Neuronal stem cell (in vitro differentiated cells): Measurements from ENCODE around the gene MRPL54.

ENCODE experiments used
- DNase-seq: peaks from one replicate; pipeline ENCODE4 v3.0.0-alpha.2; 2013; ENCODE audit warnings: low spot score
- H2AFZ ChIP-seq: one replicate; pipeline ENCODE4 v1.6.1; 2013; ENCODE audit warnings: mild to moderate bottlenecking, low read length, inconsistent platforms
- H2AK5ac ChIP-seq: 2 replicates; pipeline ENCODE4 v1.6.1; 2013; ENCODE audit warnings: low read depth, mild to moderate bottlenecking, inconsistent platforms, low read length, moderate library complexity, mixed read lengths
- H2BK120ac ChIP-seq: 2 replicates; pipeline ENCODE4 v1.6.1; 2013; ENCODE audit warnings: low read depth, mild to moderate bottlenecking, inconsistent platforms, low read length, moderate library complexity, mixed read lengths
- H2BK12ac ChIP-seq: one replicate; pipeline ENCODE4 v1.6.1; 2013; ENCODE audit warnings: low read length, inconsistent platforms
- H2BK15ac ChIP-seq: 2 replicates; pipeline ENCODE4 v1.6.1; 2013; ENCODE audit warnings: mild to moderate bottlenecking, low read length, inconsistent platforms, mixed read lengths
- H2BK5ac ChIP-seq: one replicate; pipeline ENCODE4 v1.6.1; 2013; ENCODE audit warnings: inconsistent platforms, mild to moderate bottlenecking, low read length, moderate library complexity
- H3K14ac ChIP-seq: one replicate; pipeline ENCODE4 v1.6.1; 2013; ENCODE audit warnings: low read length, inconsistent platforms
- H3K18ac ChIP-seq: 2 replicates; pipeline ENCODE4 v1.6.1; 2013; ENCODE audit warnings: low read length, inconsistent platforms
- H3K23ac ChIP-seq: 2 replicates; pipeline ENCODE4 v1.6.1; 2013; ENCODE audit warnings: low read depth, mild to moderate bottlenecking, mixed read lengths, low read length, inconsistent platforms; ENCODE audit not compliant: poor library complexity
- H3K27ac ChIP-seq: replicated peaks from 3 replicates; pipeline ENCODE4 v1.5.1; 2013; ENCODE audit warnings: low read length, inconsistent platforms
- H3K27me3 ChIP-seq, 3 experiments: 2 replicates each; pipeline ENCODE4 v1.6.1; 2013; ENCODE audit warnings: low read length in 3 of 3, mild to moderate bottlenecking in 2 of 3, inconsistent platforms in 1 of 3, low read depth in 1 of 3, mixed read lengths in 1 of 3, moderate library complexity in 1 of 3; ENCODE audit not compliant: control insufficient read depth in 3 of 3, insufficient read depth in 3 of 3
- H3K36me3 ChIP-seq, 2 donors: replicated peaks in 1 of 2; 2 replicates each; pipeline ENCODE4 v1.6.1; 2013; ENCODE audit warnings: low read length in 2 of 2; ENCODE audit not compliant: control insufficient read depth in 2 of 2, insufficient read depth in 2 of 2
- H3K4ac ChIP-seq: 2 replicates; pipeline ENCODE4 v1.6.1; 2013; ENCODE audit warnings: inconsistent platforms, mild to moderate bottlenecking, low read length, moderate library complexity
- H3K4me1 ChIP-seq, 2 donors: 1 replicate in 1 of 2; 2 replicates in 1 of 2; pipeline ENCODE4 v1.6.1; 2013; ENCODE audit warnings: low read length in 2 of 2, low read depth in 1 of 2; ENCODE audit not compliant: control insufficient read depth in 2 of 2, insufficient read depth in 1 of 2
- H3K4me2 ChIP-seq: one replicate; pipeline ENCODE4 v1.6.1; 2013; ENCODE audit warnings: mild to moderate bottlenecking, low read length, inconsistent platforms; ENCODE audit not compliant: insufficient read depth, poor library complexity, severe bottlenecking
- H3K4me3 ChIP-seq, 2 donors: 2 replicates each; pipeline ENCODE4 v1.5.1; 2013; ENCODE audit warnings: low read length in 2 of 2, mild to moderate bottlenecking in 2 of 2, inconsistent platforms in 1 of 2, moderate library complexity in 1 of 2
- H3K79me1 ChIP-seq: one replicate; pipeline ENCODE4 v1.6.1; 2013; ENCODE audit warnings: low read depth, mild to moderate bottlenecking, inconsistent platforms, low read length, moderate library complexity
- H3K9ac ChIP-seq: one replicate; pipeline ENCODE4 v1.6.1; 2013; ENCODE audit warnings: mild to moderate bottlenecking, low read depth, low read length, inconsistent platforms; ENCODE audit not compliant: poor library complexity
- H3K9me3 ChIP-seq, 2 donors: replicated peaks in 1 of 2; 2 replicates each; pipeline versions ENCODE3 to v1.6.1; 2013; ENCODE audit warnings: low read length in 2 of 2, mild to moderate bottlenecking in 2 of 2, inconsistent platforms in 1 of 2, low read depth in 1 of 2, mixed read lengths in 1 of 2, moderate library complexity in 1 of 2; ENCODE audit not compliant: control insufficient read depth in 2 of 2, insufficient read depth in 1 of 2
- H4K8ac ChIP-seq: one replicate; pipeline ENCODE4 v1.6.1; 2013; ENCODE audit warnings: low read depth, mild to moderate bottlenecking, inconsistent platforms, low read length, moderate library complexity
- H4K91ac ChIP-seq: one replicate; pipeline ENCODE4 v1.6.1; 2013; ENCODE audit warnings: low read length, low read depth, mild to moderate bottlenecking, inconsistent platforms; ENCODE audit not compliant: poor library complexity
- WGBS, 2 donors: extraction: QIAGEN DNeasy Blood & Tissue Kit; methylation state at CpG; one replicate each; pipeline ENCODE4 v1.1.7; 2013; ENCODE audit warnings: missing lambda C conversion rate in 2 of 2, mixed read lengths in 1 of 2; ENCODE audit not compliant: insufficient read length in 2 of 2, insufficient replicate concordance in 1 of 2; ENCODE audit errors: extremely low coverage in 2 of 2; 5-methylcytosine and 5-hydroxymethylcytosine counted together

MRPL54 gene

DNA sequence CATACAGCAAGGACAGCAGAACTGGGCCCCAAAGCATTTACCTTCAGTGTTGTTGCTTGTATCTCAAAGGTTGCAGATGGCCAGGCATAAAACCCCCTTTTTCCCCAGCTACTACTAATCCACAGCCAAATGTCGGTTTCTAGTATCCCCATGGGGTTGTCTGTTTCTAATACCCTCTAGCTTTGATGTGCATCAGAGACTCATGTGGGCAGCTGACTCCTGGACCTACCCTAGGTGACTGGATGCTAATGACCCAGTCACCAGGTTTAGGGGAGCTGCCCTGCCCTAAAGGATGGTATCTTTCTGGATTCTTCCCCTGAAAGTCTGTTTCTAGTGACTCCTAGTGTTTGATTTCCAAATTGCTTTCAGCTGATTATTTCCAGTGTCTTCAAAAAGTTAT, 30.4 kb upstream of the MRPL54 start:
- Histone ChIP-seq H2BK5ac (no peak overlapping the region), H3K4me1 (no peaks in the 10 kb centered on the region), H3K18ac (no peak overlapping the region), H3K27me3 (no peaks in the 10 kb centered on the region), H3K27ac (no peak overlapping the region), H3K9me3 (peaks cover 0 to 4% of the 10 kb centered on the region in 2 donors), H4K8ac (no peak overlapping the region), H2BK120ac (no peak overlapping the region), H3K4ac (no peak overlapping the region), H2AFZ (no peak overlapping the region), H3K14ac (no peak overlapping the region), H3K4me3 (no peak overlapping the region), H2AK5ac (no peak overlapping the region), H3K4me2 (no peak overlapping the region), H3K9ac (no peak overlapping the region), H2BK15ac (no peak overlapping the region), H4K91ac (no peak overlapping the region), H3K23ac (no peak overlapping the region), H3K79me1 (peaks cover 2% of the 10 kb centered on the region), H2BK12ac (no peak overlapping the region), H3K36me3 (no peaks in the 10 kb centered on the region)
- no peak for DNase-seq
- WGBS, 2 donors = no CpG with 5 or more reads among the region's 1 CpG

DNA sequence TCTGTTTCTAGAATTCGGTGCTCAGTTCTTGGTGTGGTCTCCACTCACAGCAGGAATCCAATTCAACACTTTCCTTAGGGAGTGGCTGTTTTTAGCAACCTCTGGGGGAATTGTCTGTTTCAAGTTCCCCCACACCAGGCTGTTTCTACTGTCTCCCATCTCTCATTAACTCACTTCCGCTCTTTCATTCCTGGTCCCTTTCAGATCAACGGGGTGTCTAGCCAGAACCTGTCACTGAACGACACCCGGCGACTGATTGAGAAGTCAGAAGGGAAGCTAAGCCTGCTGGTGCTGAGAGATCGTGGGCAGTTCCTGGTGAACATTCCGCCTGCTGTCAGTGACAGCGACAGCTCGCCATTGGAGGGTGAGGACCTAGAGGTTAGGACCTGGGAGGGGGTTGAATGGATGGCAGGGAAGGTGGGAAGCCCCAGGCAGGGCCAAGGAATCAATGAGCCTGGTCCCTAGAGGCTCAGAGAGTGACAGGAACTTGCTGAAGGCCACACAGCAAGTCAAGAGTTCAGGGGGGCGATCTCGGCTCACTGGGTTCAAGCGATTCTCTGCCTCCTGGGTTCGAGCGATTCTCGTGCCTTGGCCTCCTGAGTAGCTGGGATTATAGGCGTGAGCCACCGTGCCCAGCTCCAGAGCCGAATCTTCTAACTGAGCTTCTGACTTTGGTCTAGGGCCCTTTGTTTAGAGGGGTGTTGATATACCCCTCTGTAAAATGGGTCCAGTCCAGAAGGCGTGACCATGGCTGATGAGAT, 28.8 kb upstream of the MRPL54 start:
- Histone ChIP-seq H3K9me3 (peaks cover 0 to 4% of the 10 kb centered on the region in 2 donors), H4K8ac (no peak overlapping the region), H3K27ac (no peak overlapping the region), H3K79me1 (peaks cover 2% of the 10 kb centered on the region), H3K18ac (no peak overlapping the region), H2BK15ac (no peak overlapping the region), H4K91ac (no peak overlapping the region), H3K4me1 (no peaks in the 10 kb centered on the region), H3K14ac (no peak overlapping the region), H2BK5ac (peak overlapping the region; percentile 73), H2AK5ac (no peak overlapping the region), H3K4me2 (no peak overlapping the region), H3K23ac (no peak overlapping the region), H2BK12ac (no peak overlapping the region), H2BK120ac (no peak overlapping the region), H3K9ac (peak overlapping the region; percentile 10), H3K4me3 (no peak overlapping the region), H2AFZ (no peak overlapping the region), H3K27me3 (no peaks in the 10 kb centered on the region), H3K4ac (no peak overlapping the region), H3K36me3 (no peaks in the 10 kb centered on the region)
- WGBS, 2 donors = no CpG with 5 or more reads among the region's 20 CpGs
- DNase-seq = no peak

DNA sequence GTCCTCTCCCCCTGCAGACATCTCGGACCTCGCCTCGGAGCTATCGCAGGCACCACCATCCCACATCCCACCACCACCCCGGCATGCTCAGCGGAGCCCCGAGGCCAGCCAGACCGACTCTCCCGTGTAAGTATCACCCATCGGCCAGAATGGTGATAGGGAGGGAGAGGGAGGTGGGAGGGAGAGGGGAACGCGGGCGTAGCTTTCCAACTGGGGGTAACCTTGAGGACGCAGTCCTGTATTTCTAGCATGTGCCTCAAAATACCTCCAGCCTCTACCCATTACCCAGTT, 28.2 kb upstream of the MRPL54 start:
- no peak overlapping the region for H3K4me2 ChIP-seq
- no peak overlapping the region for H2BK120ac ChIP-seq
- no peak overlapping the region for H4K91ac ChIP-seq
- H2AK5ac ChIP-seq = no peak overlapping the region
- no peaks in the 10 kb centered on the region for H3K4me1 ChIP-seq
- DNase-seq = no peak
- no peak overlapping the region for H2BK12ac ChIP-seq
- H3K4ac ChIP-seq = no peak overlapping the region
- H3K79me1 ChIP-seq = peaks cover 2% of the 10 kb centered on the region
- H2BK5ac ChIP-seq = peak overlapping the region; percentile 73
- no peaks in the 10 kb centered on the region for H3K36me3 ChIP-seq
- no peak overlapping the region for H4K8ac ChIP-seq
- H3K18ac ChIP-seq = no peak overlapping the region
- peak overlapping the region; percentile 50 for H3K9ac ChIP-seq
- H2AFZ ChIP-seq = no peak overlapping the region
- H3K4me3 ChIP-seq = no peak overlapping the region
- H3K14ac ChIP-seq = no peak overlapping the region
- no peak overlapping the region for H2BK15ac ChIP-seq
- H3K27ac ChIP-seq = no peak overlapping the region
- H3K23ac ChIP-seq = no peak overlapping the region
- H3K9me3 ChIP-seq = peaks cover 0 to 4% of the 10 kb centered on the region in 2 donors
- H3K27me3 ChIP-seq = no peaks in the 10 kb centered on the region
- no CpG with 5 or more reads among the region's 14 CpGs for WGBS, 2 donors

DNA sequence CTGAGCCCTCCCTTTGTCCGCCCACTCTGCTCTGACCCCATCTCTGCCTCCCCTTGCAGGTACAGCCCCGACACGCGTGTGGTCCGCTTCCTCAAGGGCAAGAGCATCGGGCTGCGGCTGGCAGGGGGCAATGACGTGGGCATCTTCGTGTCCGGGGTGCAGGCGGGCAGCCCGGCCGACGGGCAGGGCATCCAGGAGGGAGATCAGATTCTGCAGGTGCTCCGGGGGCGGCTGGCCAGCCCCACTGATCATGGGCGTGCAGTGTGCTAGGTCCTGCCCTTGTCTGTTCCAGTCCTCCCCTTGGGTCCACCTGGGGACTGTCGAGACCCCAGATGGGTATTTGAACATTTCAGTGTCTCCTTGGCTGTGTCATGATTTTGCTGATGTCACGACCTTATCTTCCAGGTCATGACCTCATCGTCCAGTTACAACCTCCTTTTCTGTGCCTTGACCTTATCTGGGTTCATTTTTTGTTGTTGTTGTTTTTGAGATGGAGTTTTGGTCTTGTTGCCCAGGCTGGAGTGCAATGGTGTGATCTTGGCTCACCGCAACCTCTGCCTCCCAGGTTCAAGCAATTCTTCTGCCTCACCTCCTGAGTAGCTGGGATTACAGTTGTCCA, 26.3 kb upstream of the MRPL54 start:
- Histone ChIP-seq H2BK15ac (no peak overlapping the region), H3K27me3 (no peaks in the 10 kb centered on the region), H4K91ac (no peak overlapping the region), H3K4me1 (no peaks in the 10 kb centered on the region), H3K4ac (no peak overlapping the region), H3K14ac (no peak overlapping the region), H3K27ac (no peak overlapping the region), H3K4me2 (no peak overlapping the region), H2BK12ac (no peak overlapping the region), H4K8ac (no peak overlapping the region), H3K4me3 (no peak overlapping the region), H2BK120ac (no peak overlapping the region), H3K9ac (no peak overlapping the region), H3K79me1 (peaks cover 2% of the 10 kb centered on the region), H3K36me3 (no peaks in the 10 kb centered on the region), H2AK5ac (no peak overlapping the region), H3K9me3 (no peaks in the 10 kb centered on the region), H3K18ac (no peak overlapping the region), H2AFZ (no peak overlapping the region), H2BK5ac (no peak overlapping the region), H3K23ac (peak overlapping the region; percentile 37)
- WGBS, 2 donors = no CpG with 5 or more reads among the region's 21 CpGs
- DNase-seq = no peak
